Breast epithelium (tissue), 4 donors: Measurements from ENCODE around the gene DOC2B. TPM values are rescaled to one million over a fixed set of nuclear protein-coding genes. Genes with fewer than 3 reads are reported as not detected.

Experiments used
- DNase-seq, 2 donors: peaks; one replicate each; pipeline ENCODE4 v3.0.0-alpha.2; 2019; ENCODE audit warnings: low spot score in 2 of 2
- H3K27ac ChIP-seq, 2 donors: fragments of 200-600 bp; sonication (generic) in 1 of 2; one replicate each; pipeline ENCODE4 v1.5.1; 2016 to 2019; ENCODE audit warnings: mild to moderate bottlenecking in 1 of 2
- H3K27me3 ChIP-seq, 2 donors: fragments of 200-600 bp; sonication (generic) in 1 of 2; one replicate each; pipeline versions ENCODE4 v1.5.1 to v1.6.0; 2017 to 2019; ENCODE audit warnings: control low read depth in 1 of 2, mild to moderate bottlenecking in 1 of 2
- H3K36me3 ChIP-seq: fragments of 200-600 bp; one replicate; pipeline ENCODE4 v1.5.1; 2019
- H3K4me1 ChIP-seq, 2 donors: fragments of 200-600 bp; sonication (generic); one replicate each; pipeline ENCODE4 v1.5.1; 2016 to 2019; ENCODE audit warnings: control low read depth in 1 of 2
- H3K4me3 ChIP-seq, 3 donors: fragments of 200-600 bp; sonication (generic); 1 replicate in 2 of 3; 2 replicates in 1 of 3; pipeline ENCODE4 v1.5.1; 2016 to 2019; ENCODE audit warnings: mild to moderate bottlenecking in 3 of 3, moderate library complexity in 2 of 3
- H3K9me3 ChIP-seq, 2 donors: fragments of 200-600 bp; sonication (generic) in 1 of 2; one replicate each; pipeline ENCODE4 v1.5.1; 2016 to 2019; ENCODE audit warnings: control low read depth in 1 of 2
- CTCF ChIP-seq, 3 donors: fragments of 450-650 bp; IDR thresholded peaks; one replicate each; pipeline ENCODE4 v1.5.1; 2016 to 2017; ENCODE audit warnings: antibody characterized with exemption in 3 of 3, mild to moderate bottlenecking in 3 of 3, moderate library complexity in 3 of 3
- POLR2A ChIP-seq: fragments of 450-650 bp; IDR thresholded peaks from one replicate; pipeline ENCODE4 v1.6.1; 2016; ENCODE audit warnings: antibody characterized with exemption, mild to moderate bottlenecking, moderate library complexity
- POLR2AphosphoS5 ChIP-seq, 3 donors: sonication (generic); formaldehyde crosslinking; IDR thresholded peaks; one replicate each; pipeline ENCODE4 v1.6.1; 2017; ENCODE audit warnings: antibody characterized with exemption in 3 of 3
- intact Hi-C: fragments of 100-400 bp; cut with DNase I; formaldehyde crosslinking; loops from one replicate; pipeline ENCODE4 v1.15.1; 2023; ENCODE audit warnings: low total_unique reads
- total RNA-seq, 3 donors: library from RNA; depleted of rRNA; stranded (reverse); fragments of >200 nt; gene quantifications; one replicate each; pipeline ENCODE4 v1.1.0, GENCODE V29; 2016

DOC2B gene
- total RNA-seq, result 10 to 100 TPM in 1 of 3 donors, 1 to 10 TPM in 2; 5.9 to 22.9 (median 6.7) TPM

GRCh38 chr17:181245-182049, at the start of gene DOC2B:
DOC2B (minus strand) TSS chr17:181650; CDS start chr17:181479, 171 bp downstream.
- intact Hi-C loops, result no loop called here
- no peak for DNase-seq
- peak within 1 kb of the TSS; percentile 49 to 73 (median 51) for H3K4me3 ChIP-seq
- no peaks in the 10 kb centered on the region for H3K4me1 ChIP-seq
- H3K27me3 ChIP-seq, result peaks cover 8 to 17% of the 10 kb centered on the region in 2 donors
- TF ChIP-seq POLR2AphosphoS5 (IDR thresholded peaks at IDR 0.05) (no peak), CTCF (IDR thresholded peaks at IDR 0.05) (no peak), POLR2A (no peak)
- peak within 1 kb of the TSS; percentile 29 to 50 for H3K27ac ChIP-seq
- H3K36me3 ChIP-seq, result no peaks in the 10 kb centered on the region
- H3K9me3 ChIP-seq, result no peaks in the 10 kb centered on the region

- TF ChIP-seq CTCF (IDR thresholded peaks at IDR 0.05), result no peak
- TF ChIP-seq POLR2AphosphoS5 (IDR thresholded peaks at IDR 0.05), result no peak
- no peak for TF ChIP-seq POLR2A
- intact Hi-C loops, result no loop called here
Measured at GRCh38 chr17:230395-230770, 48.9 kb upstream of the DOC2B start.

GRCh38 chr17:229709-230394, 48.4 kb upstream of the DOC2B start:
- no peaks in the 10 kb centered on the region for H3K4me1 ChIP-seq
- H3K36me3 ChIP-seq, result no peaks in the 10 kb centered on the region
- intact Hi-C loops, result no loop called here
- no peak for DNase-seq
- H3K27me3 ChIP-seq, result no peaks in the 10 kb centered on the region
- H3K27ac ChIP-seq, result peak overlapping the region in 1 of 2 donors; percentile 38
- TF ChIP-seq POLR2A, result no peak
- TF ChIP-seq POLR2AphosphoS5 (IDR thresholded peaks at IDR 0.05), result no peak
- TF ChIP-seq CTCF (IDR thresholded peaks at IDR 0.05), result no peak
- no peaks in the 10 kb centered on the region for H3K9me3 ChIP-seq
- H3K4me3 ChIP-seq, result no peak overlapping the region

More at GRCh38 chr17:230395-230770, 48.9 kb upstream of the DOC2B start:
- H3K27me3 ChIP-seq, result no peaks in the 10 kb centered on the region
- no peak for DNase-seq
- H3K27ac ChIP-seq, result peak overlapping the region in 1 of 2 donors; percentile 38
- H3K4me3 ChIP-seq, result no peak overlapping the region
- H3K4me1 ChIP-seq, result no peaks in the 10 kb centered on the region
- no peaks in the 10 kb centered on the region for H3K9me3 ChIP-seq
- H3K36me3 ChIP-seq, result no peaks in the 10 kb centered on the region

GRCh38 chr17:228951-229708, 47.7 kb upstream of the DOC2B start:
- Histone ChIP-seq H3K27me3 (no peaks in the 10 kb centered on the region), H3K4me3 (no peak overlapping the region), H3K9me3 (no peaks in the 10 kb centered on the region), H3K36me3 (no peaks in the 10 kb centered on the region), H3K27ac (peak overlapping the region in 1 of 2 donors; percentile 38), H3K4me1 (no peaks in the 10 kb centered on the region)
- TF ChIP-seq CTCF (IDR thresholded peaks at IDR 0.05) (no peak), POLR2A (no peak), POLR2AphosphoS5 (IDR thresholded peaks at IDR 0.05) (no peak)
- intact Hi-C loops, result no loop called here
- no peak for DNase-seq
